ENCODE results near the gene XXYLT1.

DNA sequence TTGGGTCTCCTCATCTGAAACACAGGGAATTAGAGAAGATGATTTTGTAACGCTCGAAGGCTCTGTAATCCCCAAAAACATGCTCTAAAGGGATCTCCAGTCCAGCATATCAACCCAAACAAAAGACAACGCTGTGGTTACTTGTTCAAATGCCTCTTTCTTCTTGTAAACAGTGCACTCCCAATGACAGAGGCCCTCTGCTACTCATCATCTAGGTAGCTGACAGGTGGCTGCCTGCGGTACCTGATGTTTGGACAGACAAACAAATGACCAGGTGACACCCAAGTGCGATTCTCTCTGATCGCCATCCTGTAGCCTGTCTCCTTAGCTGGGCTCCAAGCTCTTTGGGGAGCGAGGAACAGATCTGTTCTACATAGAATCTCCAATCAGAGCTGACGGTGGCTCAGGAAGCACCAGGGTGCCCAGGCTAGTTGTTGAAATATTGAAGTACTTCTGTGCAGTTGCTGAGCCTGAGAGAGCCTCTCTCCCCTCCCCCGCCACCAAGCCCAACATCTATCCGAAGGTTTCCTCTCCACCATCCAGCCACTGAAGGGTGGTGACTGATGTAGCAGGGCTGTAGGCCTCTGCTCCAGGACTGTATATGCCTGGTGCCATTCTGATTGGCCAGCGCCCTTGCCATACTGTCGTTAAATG, 238.7 kb downstream of the XXYLT1 start:
- TF ChIP-seq, protein P1, sequence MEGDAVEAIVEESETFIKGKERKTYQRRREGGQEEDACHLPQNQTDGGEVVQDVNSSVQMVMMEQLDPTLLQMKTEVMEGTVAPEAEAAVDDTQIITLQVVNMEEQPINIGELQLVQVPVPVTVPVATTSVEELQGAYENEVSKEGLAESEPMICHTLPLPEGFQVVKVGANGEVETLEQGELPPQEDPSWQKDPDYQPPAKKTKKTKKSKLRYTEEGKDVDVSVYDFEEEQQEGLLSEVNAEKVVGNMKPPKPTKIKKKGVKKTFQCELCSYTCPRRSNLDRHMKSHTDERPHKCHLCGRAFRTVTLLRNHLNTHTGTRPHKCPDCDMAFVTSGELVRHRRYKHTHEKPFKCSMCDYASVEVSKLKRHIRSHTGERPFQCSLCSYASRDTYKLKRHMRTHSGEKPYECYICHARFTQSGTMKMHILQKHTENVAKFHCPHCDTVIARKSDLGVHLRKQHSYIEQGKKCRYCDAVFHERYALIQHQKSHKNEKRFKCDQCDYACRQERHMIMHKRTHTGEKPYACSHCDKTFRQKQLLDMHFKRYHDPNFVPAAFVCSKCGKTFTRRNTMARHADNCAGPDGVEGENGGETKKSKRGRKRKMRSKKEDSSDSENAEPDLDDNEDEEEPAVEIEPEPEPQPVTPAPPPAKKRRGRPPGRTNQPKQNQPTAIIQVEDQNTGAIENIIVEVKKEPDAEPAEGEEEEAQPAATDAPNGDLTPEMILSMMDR (IDR thresholded peaks at IDR 0.05): no peak
- no peak for TF ChIP-seq POLR2A (IDR thresholded peaks at IDR 0.05)
